Subcutaneous abdominal adipose tissue (tissue), 5 donors: Measurements from ENCODE around the gene SIGLEC1.

Experiments
- H3K27ac ChIP-seq: one replicate; pipeline ENCODE4 v1.7.0; 2013; ENCODE audit warnings: low read depth, mild to moderate bottlenecking, inconsistent platforms, low read length, moderate library complexity
- H3K27me3 ChIP-seq, 5 donors: one replicate each; pipeline ENCODE4 v1.7.0; 2013; ENCODE audit warnings: low read length in 5 of 5, inconsistent platforms in 1 of 5; ENCODE audit not compliant: control insufficient read depth in 5 of 5, insufficient read depth in 4 of 5
- H3K36me3 ChIP-seq, 5 donors: one replicate each; pipeline ENCODE4 v1.7.0; 2013; ENCODE audit warnings: low read length in 5 of 5; ENCODE audit not compliant: control insufficient read depth in 5 of 5, insufficient read depth in 5 of 5
- H3K4me1 ChIP-seq, 5 donors: one replicate each; pipeline ENCODE4 v1.7.0; 2013; ENCODE audit warnings: low read length in 5 of 5, mild to moderate bottlenecking in 3 of 5, moderate library complexity in 1 of 5; ENCODE audit not compliant: control insufficient read depth in 5 of 5, insufficient read depth in 5 of 5
- H3K4me3 ChIP-seq, 5 donors: one replicate each; pipeline ENCODE4 v1.7.0; 2013; ENCODE audit warnings: low read length in 5 of 5, low read depth in 1 of 5
- H3K9ac ChIP-seq, 5 donors: one replicate each; pipeline ENCODE4 v1.7.0; 2013; ENCODE audit warnings: low read length in 5 of 5, mild to moderate bottlenecking in 4 of 5, moderate library complexity in 3 of 5
- H3K9me3 ChIP-seq, 5 donors: one replicate each; pipeline ENCODE4 v1.7.0; 2013; ENCODE audit warnings: low read length in 5 of 5; ENCODE audit not compliant: control insufficient read depth in 5 of 5
- donor health status: healthy.
- donor health status: healthy.
- donor health status: healthy.
- donor health status: healthy.
- donor health status: healthy.

Gene SIGLEC1

GRCh38 chr20:3738111-3739053, 26.0 kb upstream of the SIGLEC1 start:
- Histone ChIP-seq H3K4me1 (peaks cover 9 to 77% (median 45%) of the 10 kb centered on the region in 5 donors), H3K9me3 (no peaks in the 10 kb centered on the region), H3K9ac (peak overlapping the region in 1 of 5 donors; percentile 30), H3K27ac (no peak overlapping the region), H3K36me3 (peaks cover 0 to 23% (median 22%) of the 10 kb centered on the region in 5 donors), H3K27me3 (peaks cover 0 to 7% (median under 1%) of the 10 kb centered on the region in 5 donors), H3K4me3 (peak overlapping the region in 2 of 5 donors; percentile 7 to 30)

GRCh38 chr20:3735768-3736167, 23.4 kb upstream of the SIGLEC1 start:
- H3K36me3 ChIP-seq = peaks cover 0 to 20% (median 16%) of the 10 kb centered on the region in 5 donors
- H3K27me3 ChIP-seq = peaks cover 0 to 21% (median 10%) of the 10 kb centered on the region in 5 donors
- H3K4me3 ChIP-seq = no peak overlapping the region
- no peak overlapping the region for H3K27ac ChIP-seq
- no peak overlapping the region for H3K9ac ChIP-seq
- peaks cover 9 to 87% (median 55%) of the 10 kb centered on the region in 5 donors for H3K4me1 ChIP-seq
- H3K9me3 ChIP-seq = no peaks in the 10 kb centered on the region

DNA sequence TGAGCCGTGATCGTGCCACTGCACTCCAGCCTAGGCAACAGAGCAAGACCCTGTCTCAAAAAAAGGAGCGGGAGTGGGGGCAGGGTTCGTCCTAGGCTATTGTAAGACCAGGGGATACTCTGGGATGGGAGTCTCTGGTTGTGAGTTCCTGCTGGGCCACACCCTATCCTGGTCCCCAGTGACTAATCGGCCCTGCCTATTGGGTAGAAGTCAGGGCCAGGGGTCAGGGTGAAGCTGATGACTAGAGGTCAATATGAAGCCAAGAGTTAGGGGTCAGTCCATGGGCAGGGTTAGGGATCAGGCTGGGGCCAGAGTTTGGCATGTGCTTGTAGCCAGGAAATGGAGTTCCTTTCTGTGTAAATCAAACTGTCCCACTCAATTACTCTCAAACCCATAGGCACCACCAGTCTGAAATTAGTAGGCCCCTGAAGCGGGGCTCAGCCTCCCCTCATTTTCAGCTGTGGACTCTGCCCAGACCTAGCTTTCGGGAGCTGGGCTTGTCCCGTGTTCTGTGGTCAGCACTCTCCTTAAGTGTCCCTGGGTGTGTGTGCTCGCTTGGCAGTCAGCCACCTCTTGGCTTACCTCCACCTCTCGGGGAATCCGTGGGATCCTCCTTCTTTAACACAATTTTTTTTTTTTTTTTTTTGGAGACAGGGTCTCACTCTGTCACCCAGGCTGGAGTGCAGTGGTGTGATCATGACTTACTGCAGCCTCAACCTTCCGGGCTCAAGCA, 21.9 kb upstream of the SIGLEC1 start:
- H3K9me3 ChIP-seq = no peaks in the 10 kb centered on the region
- H3K9ac ChIP-seq = peak overlapping the region in 2 of 5 donors; percentile 50 to 71
- peaks cover 0 to 22% (median 16%) of the 10 kb centered on the region in 5 donors for H3K27me3 ChIP-seq
- H3K4me3 ChIP-seq = peak overlapping the region in 4 of 5 donors; percentile 55 to 81 (median 72)
- H3K4me1 ChIP-seq = peaks cover 9 to 87% (median 54%) of the 10 kb centered on the region in 5 donors
- peak overlapping the region; percentile 70 for H3K27ac ChIP-seq
- peaks cover 0 to 15% (median 6%) of the 10 kb centered on the region in 5 donors for H3K36me3 ChIP-seq

DNA sequence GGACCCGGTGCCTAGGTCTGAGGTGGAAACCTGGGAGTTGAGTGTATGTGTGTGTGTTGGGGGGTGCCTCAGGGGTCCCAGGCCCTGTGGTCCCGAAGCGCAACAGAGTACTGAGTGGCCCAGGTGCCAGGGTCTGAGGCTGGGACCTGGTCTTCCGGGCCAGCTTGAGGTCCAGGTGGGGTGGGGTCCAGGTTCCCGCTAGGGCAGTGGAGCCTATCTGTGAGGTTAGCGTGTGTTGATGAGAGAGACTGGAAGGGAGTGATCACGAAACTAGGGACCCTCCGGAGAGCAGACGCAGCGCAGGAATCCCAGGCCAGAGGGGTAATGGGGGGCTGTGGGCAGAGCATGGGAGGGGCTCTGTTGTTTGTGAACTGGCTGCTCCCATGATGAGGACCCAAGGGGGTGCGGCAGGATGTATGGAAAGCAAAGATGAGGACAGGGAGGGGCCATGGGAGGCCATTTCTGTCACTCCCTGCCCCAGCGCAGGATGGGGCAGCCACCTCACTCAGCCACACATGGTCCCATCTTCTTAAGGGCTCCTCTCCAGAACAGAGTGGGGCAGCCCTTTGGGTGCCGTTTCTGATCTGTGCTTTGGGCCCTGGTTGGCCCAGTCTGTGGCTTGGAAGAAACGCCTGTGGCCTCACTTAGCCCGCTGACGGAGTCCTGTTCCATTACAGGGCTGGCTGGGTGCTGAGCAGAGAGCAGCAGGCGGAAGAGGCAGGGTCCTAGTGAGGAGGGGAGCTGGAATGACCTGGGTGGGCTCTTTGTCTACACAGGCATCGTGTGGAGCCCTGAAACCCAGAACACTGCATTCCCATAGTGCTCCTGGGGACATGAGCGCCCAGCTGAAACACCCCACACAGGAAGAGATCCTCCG, 21.0 kb upstream of the SIGLEC1 start:
- peak overlapping the region; percentile 70 for H3K27ac ChIP-seq
- no peaks in the 10 kb centered on the region for H3K9me3 ChIP-seq
- peaks cover 6 to 87% (median 54%) of the 10 kb centered on the region in 5 donors for H3K4me1 ChIP-seq
- peak overlapping the region in 3 of 5 donors; percentile 50 to 71 (median 63) for H3K9ac ChIP-seq
- H3K36me3 ChIP-seq = peaks cover 0 to 11% (median 0%) of the 10 kb centered on the region in 5 donors
- H3K27me3 ChIP-seq = peaks cover 7 to 24% (median 19%) of the 10 kb centered on the region in 5 donors
- H3K4me3 ChIP-seq = peak overlapping the region; percentile 39 to 81 (median 68)

DNA sequence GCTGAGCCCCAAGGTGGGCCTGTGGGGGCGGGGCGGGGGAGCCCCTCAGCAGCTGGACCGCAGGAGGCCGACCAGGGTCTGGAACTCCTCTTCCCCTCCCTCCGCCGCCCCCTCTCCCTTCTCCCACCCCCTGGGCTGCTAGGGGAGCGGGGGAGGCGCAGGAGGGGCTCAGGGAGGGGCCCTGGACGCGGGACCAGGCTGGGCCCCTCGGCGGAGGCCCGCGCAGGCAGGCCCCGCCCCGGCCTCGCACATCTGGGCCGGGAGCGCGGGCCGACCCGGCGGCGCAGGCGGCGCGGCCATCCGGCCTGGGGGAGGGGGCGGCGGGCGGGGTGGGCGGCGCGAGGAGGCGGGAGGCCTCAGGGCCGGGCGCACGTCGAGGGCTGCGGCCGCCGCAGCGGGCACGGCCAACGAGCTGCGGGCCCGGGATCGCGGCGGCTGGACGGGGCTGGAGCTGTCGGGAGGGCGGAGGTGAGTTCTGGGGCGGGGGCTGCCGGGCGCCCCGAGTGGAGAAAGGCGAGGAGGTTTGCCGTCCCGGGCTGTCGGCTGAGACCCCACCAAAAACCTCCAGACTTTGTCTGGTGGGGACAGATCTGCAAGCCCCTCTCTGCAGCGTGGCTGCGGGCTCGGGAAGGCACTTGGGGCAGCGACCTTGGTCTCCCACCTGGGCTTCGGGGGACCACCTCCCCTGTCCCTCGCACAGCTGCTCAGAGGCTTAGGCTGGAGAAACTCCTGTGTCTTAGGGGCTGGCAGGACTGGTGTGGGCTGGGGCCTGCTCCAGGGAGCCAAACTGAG, 20.1 kb upstream of the SIGLEC1 start, which contains the start of gene HSPA12B:
Gene HSPA12B, plus strand, starts transcription at position 359 of the 792 bp plus-strand sequence. CDS start 5,990 bp downstream, outside the sequence.
- Histone ChIP-seq H3K4me3 (peak within 1 kb of the TSS; percentile 39 to 81 (median 68)), H3K36me3 (peaks cover 0 to 11% (median 0%) of the 10 kb centered on the region in 5 donors), H3K9ac (peak within 1 kb of the TSS in 3 of 5 donors; percentile 50 to 71 (median 63)), H3K27me3 (peaks cover 8 to 26% (median 24%) of the 10 kb centered on the region in 5 donors), H3K4me1 (peaks cover 5 to 87% (median 56%) of the 10 kb centered on the region in 5 donors), H3K9me3 (no peaks in the 10 kb centered on the region), H3K27ac (peak within 1 kb of the TSS; percentile 70)

- Histone ChIP-seq H3K27me3 (peaks cover 8 to 26% (median 24%) of the 10 kb centered on the region in 5 donors), H3K27ac (peak overlapping the region; percentile 65), H3K4me3 (no peak overlapping the region)
These were observed 19.5 kb upstream of the SIGLEC1 start for GRCh38 chr20:3731944-3732326.

GRCh38 chr20:3730803-3731672, 18.6 kb upstream of the SIGLEC1 start:
- peak overlapping the region in 1 of 5 donors; percentile 35 for H3K9ac ChIP-seq
- H3K4me3 ChIP-seq = no peak overlapping the region
- H3K36me3 ChIP-seq = peaks cover 0 to 5% (median 0%) of the 10 kb centered on the region in 5 donors
- peak overlapping the region; percentile 65 for H3K27ac ChIP-seq
- H3K4me1 ChIP-seq = peaks cover 5 to 83% (median 53%) of the 10 kb centered on the region in 5 donors
- peaks cover 8 to 26% (median 24%) of the 10 kb centered on the region in 5 donors for H3K27me3 ChIP-seq
- H3K9me3 ChIP-seq = no peaks in the 10 kb centered on the region

More at GRCh38 chr20:3731944-3732326, 19.5 kb upstream of the SIGLEC1 start:
- H3K9ac ChIP-seq = peak overlapping the region in 1 of 5 donors; percentile 46
- H3K36me3 ChIP-seq = peaks cover 0 to 11% (median 0%) of the 10 kb centered on the region in 5 donors
- no peaks in the 10 kb centered on the region for H3K9me3 ChIP-seq
- H3K4me1 ChIP-seq = peaks cover 5 to 87% (median 53%) of the 10 kb centered on the region in 5 donors
